Measurements from ENCODE around the gene ARL15.

Gene ARL15

GRCh38 chr5:53927668-53928247 lies 382.6 kb downstream of the ARL15 start:
- no peak for DNase-seq

DNA sequence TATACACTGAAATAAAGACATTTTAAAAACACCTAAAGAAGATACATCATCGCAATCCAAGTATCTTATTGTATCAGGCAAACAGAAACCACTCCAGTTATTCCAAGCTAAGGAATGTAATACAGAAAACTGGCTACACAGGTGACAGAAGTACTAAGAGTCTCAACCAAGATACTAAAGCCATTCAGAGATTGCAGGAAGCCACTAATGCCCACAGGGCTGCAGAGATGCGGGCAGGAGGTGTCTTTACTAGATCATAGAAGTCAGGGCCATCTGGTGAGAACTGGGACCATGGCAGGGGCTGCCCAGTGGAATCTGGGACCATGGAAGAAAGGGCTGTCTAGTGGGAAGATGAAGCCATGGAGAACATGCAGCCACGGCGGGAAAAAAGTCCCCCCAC lies 384.3 kb downstream of the ARL15 start:
- no peak for DNase-seq

- no peak for DNase-seq
These were observed 386.0 kb downstream of the ARL15 start for GRCh38 chr5:53924392-53924791.

DNA sequence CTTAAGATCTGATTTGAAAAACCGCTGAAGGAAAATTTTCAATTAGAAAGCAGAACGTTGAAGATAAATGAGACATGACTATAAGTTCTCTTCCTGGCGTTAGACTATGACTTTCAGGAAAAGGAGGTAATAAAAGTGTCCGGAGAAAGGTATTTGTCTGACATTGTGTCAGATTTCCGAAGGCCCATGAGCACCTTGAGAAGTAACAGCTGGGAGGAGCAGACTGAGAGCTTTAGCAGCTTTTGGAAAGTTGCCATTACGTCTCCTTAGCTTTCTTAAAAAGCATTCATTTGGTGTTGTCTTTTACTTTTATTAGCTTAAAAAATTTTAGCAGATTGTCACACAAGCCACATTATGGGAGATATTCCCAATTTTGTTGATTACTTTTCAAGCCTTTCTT lies 386.4 kb downstream of the ARL15 start:
- no peak for DNase-seq

DNA sequence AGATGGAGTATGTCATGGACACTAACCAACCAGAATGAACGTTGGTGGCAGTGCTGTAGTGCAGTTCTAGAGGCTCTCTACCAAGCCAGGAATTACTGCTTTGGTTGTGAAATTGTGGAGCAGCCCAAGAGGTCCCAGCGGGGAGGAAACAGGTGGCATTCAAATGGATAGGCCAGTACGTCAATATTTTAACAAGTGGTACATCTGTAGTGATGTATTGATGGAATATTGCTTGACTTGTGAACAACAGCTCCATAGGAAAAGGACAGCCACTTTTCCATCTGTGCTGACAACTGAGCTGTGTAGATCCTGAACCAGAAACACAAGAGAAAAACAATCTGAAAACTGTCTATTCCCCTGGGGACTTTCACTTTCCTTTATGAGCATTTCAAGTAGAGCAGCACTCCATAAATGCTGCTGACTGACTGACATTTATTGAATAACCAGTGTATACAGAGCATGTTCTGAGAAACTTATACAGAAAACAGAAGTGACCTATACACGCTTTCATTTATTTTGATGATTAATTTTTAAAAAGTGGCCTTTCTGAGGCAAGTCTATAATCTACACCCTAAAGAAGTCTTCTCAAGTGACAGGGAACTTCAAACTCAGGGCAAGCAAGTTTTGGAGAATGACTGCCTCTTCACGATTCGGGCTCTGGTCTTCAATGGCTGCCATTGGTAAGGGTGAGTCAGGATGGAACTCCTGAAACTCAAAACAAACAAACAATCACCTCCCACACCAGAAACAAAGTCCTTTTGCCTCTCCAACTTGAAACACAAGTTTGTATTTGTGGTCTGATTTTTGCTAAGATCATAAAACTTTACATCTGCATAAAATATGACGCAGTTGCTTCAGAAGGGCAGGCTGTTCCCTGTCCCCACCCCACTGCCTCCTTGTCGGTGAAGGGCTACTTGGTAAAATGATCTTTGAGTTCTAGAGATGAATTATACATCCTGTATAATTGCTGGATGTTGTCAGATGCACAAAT lies 387.6 kb downstream of the ARL15 start:
- no peak for DNase-seq

GRCh38 chr5:53917826-53918225 lies 392.5 kb downstream of the ARL15 start:
- no peak for DNase-seq

DNA sequence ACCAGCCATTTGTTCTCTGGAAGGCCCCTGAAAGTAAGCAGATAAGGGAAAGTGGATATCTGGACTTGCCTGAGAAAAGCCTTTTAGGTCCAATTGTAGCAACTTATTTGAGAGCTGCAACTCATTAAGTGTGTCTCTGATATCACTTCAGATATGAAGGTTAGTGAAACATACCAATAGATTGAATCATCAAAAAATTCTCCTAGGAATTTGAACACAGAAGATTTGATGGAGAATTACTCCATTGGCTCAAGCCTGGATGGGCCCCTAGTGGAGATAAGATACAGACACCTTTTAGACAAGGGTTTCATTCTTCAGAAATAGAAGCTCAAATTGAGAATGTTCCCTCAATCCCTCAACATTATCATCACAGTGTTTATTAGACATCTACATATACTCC lies 393.3 kb downstream of the ARL15 start:
- no peak for DNase-seq

GRCh38 chr5:53915120-53915519 lies 395.3 kb downstream of the ARL15 start:
- no peak for DNase-seq

DNA sequence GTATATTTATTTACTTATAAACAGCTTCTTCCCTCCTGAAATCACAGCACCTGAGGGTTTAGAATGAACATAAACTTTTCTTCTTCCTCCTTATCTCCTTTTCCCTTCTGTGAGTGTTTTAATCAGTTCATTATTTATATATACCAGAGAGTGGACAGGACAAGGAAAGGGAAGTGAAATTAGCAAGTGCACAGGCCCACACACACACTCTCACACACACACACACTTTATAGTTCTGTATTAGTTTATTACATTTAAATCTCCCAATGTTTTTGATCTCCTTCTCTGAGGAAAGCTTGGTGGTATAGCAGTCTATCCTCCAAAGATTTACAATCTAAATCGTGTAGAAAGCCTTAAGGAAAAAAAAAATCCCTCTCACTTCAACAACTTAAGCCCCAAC lies 396.4 kb downstream of the ARL15 start:
- no peak for DNase-seq

- DNase-seq = no peak
These were observed 401.6 kb downstream of the ARL15 start for GRCh38 chr5:53908757-53909156.

- DNase-seq = no peak
These were observed 402.5 kb downstream of the ARL15 start for GRCh38 chr5:53907827-53908226.

- DNase-seq = no peak
These were observed 403.6 kb downstream of the ARL15 start for GRCh38 chr5:53906736-53907135.

DNA sequence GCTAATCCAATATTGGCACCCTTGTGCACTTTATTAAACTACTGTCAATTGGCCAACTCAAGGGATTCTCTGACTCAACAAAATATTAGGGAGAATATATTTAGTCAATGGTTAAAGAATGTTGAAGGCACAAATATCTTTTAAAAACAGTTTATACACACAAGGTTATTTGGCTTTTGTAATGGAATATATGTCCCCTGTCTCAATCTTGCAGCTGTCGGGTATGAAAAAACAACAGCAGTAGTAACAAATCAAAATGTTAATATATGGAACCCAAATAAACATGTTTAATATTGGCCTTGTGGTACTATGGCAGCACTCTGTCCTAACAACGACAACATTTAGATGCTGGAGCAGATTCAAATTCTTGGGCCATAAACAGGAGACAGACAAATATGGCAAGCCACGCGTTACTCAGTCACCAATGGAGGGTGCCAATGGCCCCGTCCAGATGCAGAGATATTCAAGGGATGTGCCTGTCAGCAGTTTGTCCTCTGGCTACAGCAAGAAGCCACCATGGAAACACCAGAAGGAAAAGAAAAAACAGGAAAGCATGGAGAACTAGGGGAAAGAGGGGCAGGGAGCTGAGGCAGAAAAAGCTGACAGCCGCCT lies 408.0 kb downstream of the ARL15 start:
- no peak for DNase-seq

DNA sequence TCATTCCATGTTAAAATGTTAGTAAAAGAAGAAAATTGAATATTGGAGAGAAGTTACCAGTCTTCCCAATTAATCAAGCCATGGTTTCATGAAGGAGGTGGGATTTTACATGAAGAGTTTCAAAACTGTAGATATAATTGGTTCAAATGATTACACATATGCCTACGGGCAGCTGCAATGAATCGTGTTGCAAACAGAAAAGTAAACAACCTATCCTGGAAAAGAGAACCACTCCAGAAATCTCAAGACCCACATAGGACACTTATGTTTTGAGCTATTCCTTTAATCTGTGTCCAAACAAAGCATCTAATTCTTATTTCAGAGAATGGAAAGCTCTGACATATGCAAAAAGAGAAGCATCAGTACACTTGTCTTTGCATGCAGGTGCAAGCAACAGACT lies 409.7 kb downstream of the ARL15 start:
- DNase-seq = no peak

DNA sequence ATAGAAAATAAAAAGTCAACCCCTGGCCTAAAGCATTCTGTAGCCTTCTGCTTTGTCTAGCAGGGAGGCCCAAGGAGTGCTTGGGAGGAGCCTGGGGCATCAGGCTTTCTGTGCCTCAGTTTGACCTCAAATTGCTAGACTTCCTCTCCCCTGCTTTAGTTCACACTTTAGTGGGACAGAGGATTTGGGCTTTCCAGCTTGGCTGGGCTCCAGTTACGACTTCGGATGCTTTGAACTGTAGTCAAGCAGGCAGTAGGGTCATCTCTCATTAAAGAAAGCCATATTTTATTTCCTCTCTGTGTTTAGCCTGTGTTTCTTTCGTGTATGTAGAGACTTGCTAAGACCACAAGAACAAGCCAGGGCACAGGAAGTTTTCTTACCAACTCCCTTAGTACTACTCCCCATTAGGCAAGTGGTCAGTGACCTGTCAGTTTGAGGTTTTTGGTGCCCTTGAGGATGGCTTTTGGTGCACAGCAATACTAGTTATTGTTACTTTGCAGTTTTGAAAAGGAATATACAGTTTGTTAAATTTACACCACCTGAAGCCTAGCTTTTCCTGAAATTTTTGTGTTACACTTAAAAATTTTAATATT lies 415.2 kb downstream of the ARL15 start:
- no peak for DNase-seq

- DNase-seq = no peak
These were observed 416.7 kb downstream of the ARL15 start for GRCh38 chr5:53893626-53894025.

GRCh38 chr5:53892224-53892623 lies 418.1 kb downstream of the ARL15 start:
- no peak for DNase-seq

DNA sequence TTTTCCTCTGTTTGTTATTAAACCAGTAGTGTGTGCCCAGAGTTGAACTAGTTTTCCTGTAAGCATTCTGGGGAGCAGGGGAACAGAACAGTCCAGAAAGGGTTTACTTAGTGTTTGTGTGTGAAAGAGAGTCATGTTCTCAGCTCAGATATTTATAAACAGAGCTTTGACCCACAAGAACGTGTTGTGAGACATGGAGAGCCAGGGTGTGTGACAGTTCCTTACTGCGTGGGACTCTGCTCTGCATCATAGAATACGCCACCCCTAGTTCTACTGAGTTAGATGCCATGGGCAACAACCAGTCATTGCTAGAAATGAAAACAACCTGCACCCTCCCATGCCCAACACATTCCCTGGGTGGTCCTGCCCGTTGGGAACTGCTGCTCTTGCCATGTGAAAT lies 419.2 kb downstream of the ARL15 start:
- no peak for DNase-seq

DNA sequence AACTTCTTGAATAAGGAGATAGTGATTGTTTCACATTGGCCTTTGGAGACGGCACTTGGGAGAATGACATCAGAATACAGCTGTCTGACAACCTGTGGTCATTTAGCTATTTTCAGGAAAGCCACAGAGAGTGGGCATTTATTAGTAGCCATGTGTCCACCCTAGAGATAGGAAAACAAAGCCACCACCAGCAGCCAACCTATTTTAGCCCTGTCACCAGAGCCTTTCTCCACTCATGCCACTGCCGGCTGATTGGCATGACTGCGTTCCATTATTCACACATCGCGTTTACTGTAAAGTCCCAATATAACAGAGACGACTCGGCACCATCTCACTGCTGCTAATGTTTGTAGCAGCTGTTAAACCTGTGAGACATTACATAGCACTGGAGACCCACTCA lies 419.9 kb downstream of the ARL15 start:
- no peak for DNase-seq

- no peak for DNase-seq
These were observed 425.5 kb downstream of the ARL15 start for GRCh38 chr5:53884844-53885243.

DNA sequence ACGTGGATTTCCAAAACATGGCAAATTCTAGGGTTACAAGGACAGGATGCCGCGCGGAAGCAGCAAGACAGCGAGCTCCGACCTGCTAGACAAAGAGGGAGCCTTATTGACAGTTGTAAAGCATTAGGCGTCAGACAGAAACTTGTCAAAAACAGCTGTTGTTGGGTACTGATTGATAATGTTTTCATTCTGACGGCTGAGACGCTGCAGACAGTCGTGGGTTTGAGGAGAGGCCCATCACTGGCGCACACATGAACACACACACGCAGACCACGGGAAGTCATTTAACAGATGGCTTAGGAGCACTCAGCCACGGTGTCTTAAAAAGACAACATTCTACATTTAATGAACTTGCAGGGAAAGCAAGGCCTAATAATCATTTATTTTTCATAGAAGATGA lies 426.0 kb downstream of the ARL15 start:
- no peak for DNase-seq

DNA sequence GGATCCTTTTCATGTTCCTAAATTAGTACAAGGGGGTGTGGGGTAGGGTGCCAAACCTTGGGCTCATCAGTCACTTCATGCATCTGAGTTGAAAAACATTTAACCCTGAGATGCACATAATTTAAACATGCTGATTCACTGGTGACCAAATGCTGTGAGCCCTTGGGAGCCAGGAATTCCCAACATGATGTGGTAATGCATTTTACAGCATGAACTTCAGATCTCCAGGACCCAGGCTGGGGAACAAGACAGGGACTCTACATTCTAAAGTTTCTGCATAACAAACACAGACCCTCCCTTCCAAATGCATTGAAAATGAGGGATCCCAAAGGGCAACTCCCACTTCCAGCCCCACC lies 427.7 kb downstream of the ARL15 start:
- no peak for DNase-seq

- DNase-seq = no peak
These were observed 428.2 kb downstream of the ARL15 start for GRCh38 chr5:53882006-53882675.
